Measurements from ENCODE around the gene VPS33B.

- TF ChIP-seq CTCF (IDR thresholded peaks at IDR 0.05; ENCODE audit: insufficient read depth, low read length) = no peak
- TF ChIP-seq POLR2AphosphoS5 (IDR thresholded peaks at IDR 0.05; ENCODE audit: low read depth) = no peak
- no peak for TF ChIP-seq REST (IDR thresholded peaks at IDR 0.05; ENCODE audit: insufficient replicate concordance, low read depth)
Observed at GRCh38 chr15:90949979-90950675, 72.3 kb downstream of the VPS33B start.
